Inferior parietal cortex (tissue), 1 donor: ENCODE data around the gene POLR3C.
"Not testable (repeated sequence)": the region's sequence is repeated elsewhere in the genome, so short reads cannot be mapped to it uniquely, and the experiment has no call there.

Experiments
- DNase-seq: peaks from one replicate; pipeline ENCODE4 v3.0.0-alpha.2; 2016; ENCODE audit errors: extremely low spot score

The POLR3C gene

GRCh38 chr1:145818095-145818494 is 5.9 kb upstream of the POLR3C start:
- DNase-seq: not testable (repeated sequence)

DNA sequence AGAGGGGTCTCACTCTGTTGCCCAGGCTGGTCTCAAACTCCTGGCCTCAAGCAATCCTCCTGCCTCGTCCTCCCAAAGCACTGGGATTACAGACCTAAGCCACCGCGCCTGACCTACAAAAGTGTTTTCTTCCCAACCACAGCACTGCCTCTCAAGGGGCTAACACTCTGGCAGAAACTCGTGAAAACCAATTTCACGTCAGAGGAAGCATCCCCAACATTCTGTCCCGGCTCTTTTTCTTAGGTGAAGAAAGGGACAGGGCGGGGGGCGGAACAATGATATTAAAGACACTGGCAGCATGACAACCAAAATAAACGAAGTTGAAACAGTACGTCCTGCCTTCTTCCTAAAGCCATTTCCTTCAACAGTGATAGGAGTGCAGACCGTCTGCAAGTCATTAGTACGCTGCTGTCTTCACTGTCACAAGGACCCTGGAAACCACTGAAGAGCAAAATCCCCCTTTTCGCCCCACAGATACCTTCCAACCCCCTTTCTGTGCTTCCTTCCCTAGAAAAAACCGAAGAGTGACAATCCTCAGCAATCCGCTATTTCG is 1.1 kb upstream of the POLR3C start:
- not testable (repeated sequence) for DNase-seq

GRCh38 chr1:145824499-145824842 is 471 bp downstream of the POLR3C start:
- DNase-seq: no peak

GRCh38 chr1:145826030-145826429 is 2.0 kb downstream of the POLR3C start:
- DNase-seq: no peak

DNA sequence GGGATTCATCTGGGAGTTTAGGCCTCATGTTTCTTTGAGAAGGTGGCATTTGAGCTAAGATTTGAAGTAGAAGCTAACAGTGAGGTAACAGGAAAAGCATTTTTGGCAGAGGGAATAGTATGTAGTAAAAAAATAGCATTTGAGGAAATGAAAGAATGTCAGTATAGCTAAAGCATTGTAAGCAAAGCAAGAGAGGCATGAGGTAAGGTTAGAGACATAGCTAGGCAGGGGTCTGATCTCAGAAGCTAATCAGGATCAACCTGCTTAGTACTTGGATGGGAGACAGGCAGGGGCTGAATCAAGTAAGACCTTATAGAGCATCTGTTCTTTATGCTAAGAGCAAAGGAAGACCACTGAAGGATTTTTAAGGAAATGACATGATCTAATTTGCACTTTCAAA is 4.0 kb downstream of the POLR3C start:
- DNase-seq: no peak

GRCh38 chr1:145828367-145829026 is 4.5 kb downstream of the POLR3C start:
- no peak for DNase-seq

DNA sequence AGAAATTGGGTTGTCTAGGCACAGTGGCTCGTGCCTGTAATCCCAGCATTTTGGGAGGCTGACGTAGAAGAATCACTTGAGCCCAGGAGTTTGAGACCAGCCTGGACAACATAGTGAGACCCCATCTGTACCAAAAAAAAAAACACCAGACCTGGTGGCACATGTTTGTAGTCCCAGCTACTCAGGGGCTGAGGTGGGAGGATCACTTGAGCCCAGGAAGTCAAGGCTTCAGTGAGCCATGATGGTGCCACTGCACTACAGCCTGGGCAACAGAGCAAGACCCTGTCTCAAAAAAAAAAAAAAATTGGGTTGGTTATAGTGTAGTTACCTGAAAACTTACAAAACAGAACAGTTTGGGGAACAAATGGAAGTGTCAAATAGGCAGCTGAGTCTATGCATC is 6.8 kb downstream of the POLR3C start:
- DNase-seq: not testable (repeated sequence)

DNA sequence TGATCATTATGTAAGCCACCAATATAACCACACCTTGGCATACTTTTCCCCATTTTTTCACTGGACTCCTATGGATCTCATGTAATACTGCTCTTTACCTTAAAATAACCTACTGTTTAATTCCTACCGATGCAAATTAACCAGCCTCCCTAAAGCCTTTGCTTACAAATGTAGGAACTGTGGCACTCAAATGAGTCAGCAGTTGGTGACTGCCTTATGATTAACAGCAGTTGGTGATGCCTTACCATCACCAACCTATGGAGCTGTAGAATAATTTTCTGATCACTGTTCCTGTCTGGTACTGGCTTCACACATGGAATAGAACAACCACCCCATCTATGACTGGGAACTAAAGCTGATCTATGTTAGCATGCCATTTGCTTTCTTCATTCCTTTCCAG is 13.7 kb downstream of the POLR3C start:
- no peak for DNase-seq

DNA sequence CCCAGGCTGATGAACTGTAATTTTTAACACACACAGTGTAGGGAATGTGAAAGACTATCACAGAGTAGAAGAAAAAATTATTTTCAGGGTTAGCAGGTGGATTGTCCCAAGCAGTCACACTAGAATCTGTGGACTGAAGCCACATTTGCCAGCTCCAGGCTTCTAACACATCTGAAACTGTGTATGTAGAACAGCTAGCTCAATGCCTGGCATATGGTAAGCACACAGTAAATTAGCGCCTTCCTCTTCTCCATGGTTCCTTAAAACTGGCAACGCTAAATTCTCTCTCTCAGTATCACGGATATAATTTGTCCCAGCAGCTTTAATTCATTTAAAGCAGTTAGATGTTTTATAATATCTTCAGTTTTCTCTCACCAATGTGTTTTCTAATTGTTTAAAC is 19.0 kb downstream of the POLR3C start:
- no peak for DNase-seq

GRCh38 chr1:145845144-145845513 is 21.1 kb downstream of the POLR3C start:
- DNase-seq: no peak

DNA sequence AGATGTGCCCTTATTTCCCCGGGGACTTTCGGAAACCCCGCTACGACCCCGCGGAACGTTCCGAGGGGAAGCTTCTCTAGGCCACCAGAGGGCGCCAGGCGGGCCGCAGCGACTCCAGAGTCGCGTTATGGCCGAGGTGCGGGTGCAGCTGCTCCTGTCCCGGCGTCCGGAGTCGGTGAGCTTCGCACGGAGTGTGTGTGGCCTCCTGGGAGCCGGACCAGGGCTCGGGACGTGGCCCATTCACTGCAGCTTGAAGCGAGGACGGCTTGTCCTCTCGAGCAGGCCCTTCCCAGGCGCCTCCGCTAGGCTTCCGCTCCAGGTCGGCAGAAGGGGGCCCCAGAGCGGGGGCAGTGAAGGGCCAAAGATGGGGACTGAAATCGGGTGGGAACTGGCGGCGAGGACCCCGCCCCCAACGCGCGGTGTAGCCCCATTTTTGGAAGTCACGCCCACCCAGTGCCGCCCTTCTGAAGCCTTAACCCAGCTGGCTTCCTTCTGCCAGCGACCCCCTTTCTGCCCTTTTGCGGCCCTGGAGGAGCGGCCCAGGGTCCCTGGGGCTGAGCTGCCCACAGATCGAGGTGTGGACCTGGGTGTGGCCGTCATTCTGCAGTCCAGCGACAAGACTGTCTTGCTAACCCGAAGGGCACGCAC is 21.6 kb downstream of the POLR3C start, which contains the start of gene NUDT17:
NUDT17 (plus strand) TSS at position 117 of the 648 bp plus-strand sequence; CDS start at position 128, 11 bp downstream.
- peak; percentile 80 for DNase-seq

DNA sequence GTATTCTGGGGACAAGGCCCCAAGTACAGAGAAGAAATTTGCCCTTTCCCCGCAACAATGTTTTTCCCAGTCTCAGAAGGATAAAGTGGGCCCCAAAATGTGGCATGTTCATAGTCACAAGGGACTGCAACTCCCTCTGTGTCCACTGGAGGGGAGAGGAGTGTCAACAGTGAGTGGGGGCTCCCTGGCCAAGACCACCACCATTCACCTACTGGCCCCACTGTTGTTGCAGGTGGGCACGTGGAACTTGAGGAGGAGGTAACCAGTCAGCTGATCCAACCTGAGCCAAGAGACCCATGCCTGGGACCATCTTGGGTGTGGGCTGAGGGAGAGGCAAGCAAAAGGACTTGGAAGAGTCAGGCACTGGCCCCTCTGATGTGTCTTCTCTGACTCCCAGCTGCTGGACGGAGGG is 22.2 kb downstream of the POLR3C start:
- DNase-seq: peak; percentile 16

GRCh38 chr1:145847827-145848226 is 23.8 kb downstream of the POLR3C start:
- DNase-seq: no peak

DNA sequence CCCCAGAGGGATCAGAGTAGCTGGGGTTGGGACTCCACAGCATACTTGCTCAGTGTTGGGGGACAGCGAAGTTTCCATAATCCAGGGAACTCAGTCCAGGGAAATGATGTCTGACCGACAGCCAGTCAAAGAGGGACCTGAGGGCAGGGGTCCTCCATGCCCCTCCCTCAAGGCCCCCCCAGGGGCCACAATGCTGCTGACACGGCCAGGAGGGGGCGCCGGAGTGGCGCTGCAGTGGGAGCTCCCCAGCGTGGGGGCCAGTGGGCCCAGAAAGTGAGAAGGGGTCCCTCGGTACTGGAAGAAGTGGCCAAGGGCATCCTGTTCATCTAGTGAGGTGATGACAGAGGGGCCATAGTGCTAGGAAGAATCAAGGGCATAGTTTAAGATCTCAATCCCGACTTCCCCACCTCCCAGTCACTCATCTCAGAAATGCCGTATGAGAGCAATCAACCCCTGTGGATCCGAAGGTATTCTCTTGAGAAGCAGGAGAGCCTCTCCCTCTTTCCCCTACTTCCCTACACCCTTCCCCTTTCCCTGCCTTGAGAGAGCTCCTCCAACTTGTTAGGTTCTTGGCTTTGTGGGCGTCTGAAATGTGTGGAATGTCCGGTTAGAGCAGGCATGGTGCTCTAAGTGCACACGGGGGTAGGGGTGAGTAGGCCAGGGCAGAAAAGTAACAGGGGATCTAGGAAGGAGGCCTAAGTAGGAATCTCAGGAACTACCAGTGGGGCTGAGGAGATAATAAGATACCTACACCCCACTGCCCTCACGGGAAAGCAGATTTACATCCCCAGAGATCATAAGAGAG is 25.6 kb downstream of the POLR3C start:
- no peak for DNase-seq

GRCh38 chr1:145855426-145855948 is 31.5 kb downstream of the POLR3C start:
- no peak for DNase-seq

DNA sequence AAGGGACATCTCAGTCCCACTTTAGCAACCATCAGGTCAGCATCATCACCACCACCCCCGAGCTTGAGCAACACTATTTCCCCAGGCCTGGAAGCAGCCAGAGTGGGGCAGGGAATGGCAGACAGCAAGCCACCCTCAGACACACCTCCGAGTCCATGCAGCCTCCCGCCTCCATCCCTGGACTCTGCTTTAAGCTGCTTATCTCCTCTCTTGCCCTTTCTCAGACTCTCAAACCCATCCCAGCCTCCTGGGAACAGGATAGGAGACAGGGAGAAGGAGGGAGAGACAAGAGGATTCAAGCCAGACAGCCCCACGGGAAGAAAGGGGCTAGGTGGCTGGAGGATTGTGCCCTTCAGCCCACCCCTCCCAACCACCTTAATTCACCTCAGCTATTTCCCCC is 33.2 kb downstream of the POLR3C start:
- no peak for DNase-seq

DNA sequence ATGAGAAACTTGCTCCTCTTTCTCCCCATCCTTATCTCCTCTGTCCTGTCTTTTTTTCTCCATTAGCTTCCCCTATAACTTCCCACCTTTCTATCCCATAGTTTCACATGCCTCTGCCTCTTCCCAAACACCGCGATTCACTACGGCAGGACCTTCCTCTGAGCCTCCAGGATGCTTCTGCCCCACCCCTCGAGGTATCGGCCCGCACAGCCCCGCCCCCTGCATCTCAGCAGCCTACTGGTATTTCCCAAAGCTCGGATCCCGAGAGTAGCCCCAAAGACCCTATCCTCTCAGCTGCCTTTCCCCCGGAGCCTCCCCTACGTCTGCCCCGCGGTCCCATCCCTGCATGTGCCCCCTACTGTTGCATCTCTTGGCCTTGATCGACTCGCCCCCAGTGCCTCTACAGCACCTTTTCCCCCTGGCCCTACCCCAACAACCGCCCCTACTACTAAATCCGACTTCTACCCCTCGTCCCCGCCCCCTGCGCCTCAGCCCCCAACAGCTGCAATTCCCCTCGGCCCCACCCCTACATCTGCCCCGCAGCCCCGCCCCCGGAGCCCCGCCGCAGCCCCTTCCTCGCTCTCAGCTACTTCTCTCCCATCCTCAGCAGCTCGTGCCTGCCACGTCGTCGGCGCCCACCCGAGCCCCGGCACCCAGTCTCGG is 34.4 kb downstream of the POLR3C start:
- no peak for DNase-seq

DNA sequence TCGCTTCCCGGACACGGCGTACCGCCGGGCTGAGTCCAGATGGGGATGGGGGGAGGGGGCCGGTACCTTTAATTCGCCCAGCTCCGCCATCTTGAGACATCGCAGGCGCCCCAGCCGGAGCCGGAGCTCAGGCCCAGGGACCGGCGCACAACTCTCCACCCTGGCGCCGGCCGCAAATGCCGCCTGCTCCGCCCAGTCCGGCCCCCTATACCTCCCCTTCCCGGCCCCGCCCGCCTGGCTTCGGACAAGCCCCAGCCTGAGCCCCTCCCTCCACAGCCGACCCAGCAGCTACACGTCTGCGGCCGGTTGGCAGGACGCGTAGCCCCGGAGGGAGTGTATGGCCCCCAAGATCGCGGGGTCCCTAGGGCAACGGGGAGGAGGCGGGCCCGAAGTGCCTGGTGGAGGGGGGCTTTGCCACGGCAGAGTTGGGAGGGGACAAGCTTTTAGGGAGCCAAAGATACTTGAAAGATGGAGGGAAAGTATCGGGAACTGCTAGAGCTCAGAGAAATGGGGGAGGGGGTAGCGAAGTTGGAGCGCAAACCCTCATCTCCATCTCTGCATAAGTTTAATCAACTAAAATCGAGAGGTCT is 35.0 kb downstream of the POLR3C start, which contains the start of gene PIAS3:
PIAS3 (minus strand) TSS at position 181 of the 590 bp plus-strand sequence; CDS start at position 90, 91 bp downstream.
- DNase-seq: peak; percentile 79

- peak; percentile 80 for DNase-seq
Measured at GRCh38 chr1:145859491-145860023, 35.6 kb downstream of the POLR3C start.

DNA sequence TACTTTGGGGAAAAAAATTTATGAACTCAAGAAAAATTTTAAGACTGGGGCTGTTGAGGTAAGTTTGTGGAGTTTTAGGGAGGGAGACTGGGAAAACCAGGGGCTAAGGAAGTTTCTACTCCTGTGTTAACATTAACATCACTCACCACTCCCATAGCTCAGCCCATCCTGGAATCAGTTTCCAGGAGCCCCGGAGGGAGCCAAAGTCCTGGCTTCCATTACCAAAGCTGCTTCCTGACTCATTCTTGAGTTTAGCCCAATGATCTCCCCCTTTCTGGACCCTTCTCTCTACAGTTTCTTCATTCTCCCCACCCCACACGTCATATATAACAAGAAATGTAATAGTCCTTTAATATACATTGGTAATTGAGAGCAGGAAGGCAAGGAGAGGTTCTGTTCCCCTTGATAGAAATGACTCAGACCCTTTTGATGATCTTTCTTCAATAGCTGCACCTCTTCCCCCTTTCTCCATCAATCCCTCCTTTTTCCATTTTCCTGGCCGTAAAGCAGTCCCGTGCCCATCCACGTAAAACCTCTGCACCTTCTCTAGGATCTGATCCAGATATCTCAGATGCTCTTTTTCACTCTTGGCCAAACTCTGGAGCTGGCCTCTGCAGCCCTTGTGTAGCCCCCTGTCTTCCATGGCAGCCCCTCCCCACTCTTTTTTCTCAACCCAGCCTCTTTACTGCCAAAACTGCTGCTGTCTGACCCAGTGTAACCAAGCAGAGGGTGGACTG is 39.5 kb downstream of the POLR3C start:
- no peak for DNase-seq
